ENCODE results near the gene KIAA0040. TPM values are rescaled to one million over a fixed set of nuclear protein-coding genes. Genes with fewer than 3 reads are reported as not detected.

Gene KIAA0040
- total RNA-seq, 1 experiment from 2014 or later: 24.9 TPM

DNA sequence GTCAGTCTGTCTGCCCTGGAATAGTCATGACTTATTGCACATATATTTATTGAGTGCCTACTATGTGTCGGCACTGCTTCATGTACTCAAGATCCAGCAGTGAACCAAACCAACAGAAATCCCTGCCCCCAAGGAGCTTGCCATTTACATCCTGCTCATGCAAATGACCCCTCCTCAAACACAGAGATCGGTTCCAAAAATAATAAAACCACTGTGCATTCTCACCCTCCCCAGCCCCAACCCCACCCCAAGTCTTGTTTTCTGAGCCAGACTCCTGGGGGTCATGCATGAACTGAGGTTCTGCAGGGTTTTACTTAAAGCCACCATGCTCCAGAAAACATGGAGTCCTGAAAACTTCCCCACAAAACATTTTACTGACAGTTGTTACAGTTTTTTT is 61.9 kb downstream of the KIAA0040 start:
- H3K4me1 Mint-ChIP-seq (ENCODE audit: low read depth, unreplicated experiment): no peaks in the 10 kb centered on the region
- ChIA-PET CTCF (no interaction called here), POLR2A (no interaction called here)
- Histone ChIP-seq H3K27me3 (replicated peaks; ENCODE audit: control insufficient read depth, insufficient read depth, low read length) (no peaks in the 10 kb centered on the region), H3K4me3 (ENCODE audit: low read depth, low read length) (no peak overlapping the region), H3K4me1 (peaks cover 9% of the 10 kb centered on the region), H3K9me3 (no peaks in the 10 kb centered on the region), H3K36me3 (ENCODE audit: control insufficient read depth, insufficient read depth, low read length) (no peaks in the 10 kb centered on the region)
- H3K27me3 Mint-ChIP-seq (ENCODE audit: insufficient read depth, unreplicated experiment): peaks cover 6% of the 10 kb centered on the region
- BruUV-seq (replicated peaks): no TSS peak
- H3K27ac Mint-ChIP-seq (ENCODE audit: unreplicated experiment): no peak overlapping the region
- no peak for DNase-seq
- no peak overlapping the region for H3K4me3 Mint-ChIP-seq (ENCODE audit: unreplicated experiment)
- no peaks in the 10 kb centered on the region for H3K36me3 Mint-ChIP-seq (ENCODE audit: insufficient read depth, unreplicated experiment)
- no peaks in the 10 kb centered on the region for H3K9me3 Mint-ChIP-seq (ENCODE audit: unreplicated experiment)
- TF ChIP-seq, protein P1, sequence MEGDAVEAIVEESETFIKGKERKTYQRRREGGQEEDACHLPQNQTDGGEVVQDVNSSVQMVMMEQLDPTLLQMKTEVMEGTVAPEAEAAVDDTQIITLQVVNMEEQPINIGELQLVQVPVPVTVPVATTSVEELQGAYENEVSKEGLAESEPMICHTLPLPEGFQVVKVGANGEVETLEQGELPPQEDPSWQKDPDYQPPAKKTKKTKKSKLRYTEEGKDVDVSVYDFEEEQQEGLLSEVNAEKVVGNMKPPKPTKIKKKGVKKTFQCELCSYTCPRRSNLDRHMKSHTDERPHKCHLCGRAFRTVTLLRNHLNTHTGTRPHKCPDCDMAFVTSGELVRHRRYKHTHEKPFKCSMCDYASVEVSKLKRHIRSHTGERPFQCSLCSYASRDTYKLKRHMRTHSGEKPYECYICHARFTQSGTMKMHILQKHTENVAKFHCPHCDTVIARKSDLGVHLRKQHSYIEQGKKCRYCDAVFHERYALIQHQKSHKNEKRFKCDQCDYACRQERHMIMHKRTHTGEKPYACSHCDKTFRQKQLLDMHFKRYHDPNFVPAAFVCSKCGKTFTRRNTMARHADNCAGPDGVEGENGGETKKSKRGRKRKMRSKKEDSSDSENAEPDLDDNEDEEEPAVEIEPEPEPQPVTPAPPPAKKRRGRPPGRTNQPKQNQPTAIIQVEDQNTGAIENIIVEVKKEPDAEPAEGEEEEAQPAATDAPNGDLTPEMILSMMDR (IDR thresholded peaks at IDR 0.05; ENCODE audit: insufficient read depth in 1 of 2, low read depth in 1 of 2, low read length in 1 of 2, severe bottlenecking in 1 of 2, unreplicated experiment in 1 of 2): no peak
- intact Hi-C loops (cut with micrococcal nuclease; ENCODE audit: unreplicated experiment): no loop called here

DNA sequence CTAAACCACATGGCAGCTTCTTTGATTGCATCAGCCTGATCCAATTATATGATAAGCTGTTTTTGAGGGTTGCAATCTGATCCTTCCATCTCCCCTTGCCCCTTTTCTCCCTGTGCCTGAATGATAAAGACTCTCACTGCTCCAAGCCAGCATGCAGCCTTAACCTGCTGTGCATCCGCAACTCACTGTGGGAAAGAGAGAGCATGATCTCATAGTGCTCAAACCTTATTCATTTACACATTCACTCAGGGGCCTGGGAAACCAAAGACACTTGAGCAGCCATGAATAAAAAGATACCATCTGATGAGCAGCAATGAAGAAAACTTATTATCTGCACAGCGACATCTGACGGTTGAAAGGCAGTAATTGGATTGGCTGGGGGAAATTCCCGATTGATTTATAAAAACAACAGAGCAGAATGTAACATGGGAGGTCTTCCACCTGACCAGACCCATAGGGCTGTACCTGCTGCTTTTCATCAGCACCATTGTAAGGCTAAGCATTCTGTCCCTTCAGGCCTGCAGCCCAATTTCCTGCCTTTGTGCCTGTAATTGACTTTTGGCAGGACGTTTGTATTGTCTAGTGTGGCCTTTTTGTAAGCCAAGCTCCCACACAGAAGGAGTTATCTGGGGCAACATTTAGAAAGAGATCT is 62.5 kb downstream of the KIAA0040 start:
- BruUV-seq (replicated peaks): no TSS peak
- CTCF ChIA-PET: no interaction called here
- no peak for DNase-seq
- H3K4me3 Mint-ChIP-seq (ENCODE audit: unreplicated experiment): no peak overlapping the region
- POLR2A ChIA-PET: no interaction called here
- H3K27ac Mint-ChIP-seq (ENCODE audit: unreplicated experiment): no peak overlapping the region
- H3K9me3 Mint-ChIP-seq (ENCODE audit: unreplicated experiment): no peaks in the 10 kb centered on the region
- H3K36me3 Mint-ChIP-seq (ENCODE audit: insufficient read depth, unreplicated experiment): no peaks in the 10 kb centered on the region
- TF ChIP-seq, protein P1 (IDR thresholded peaks at IDR 0.05; ENCODE audit: insufficient read depth in 1 of 2, low read depth in 1 of 2, low read length in 1 of 2, severe bottlenecking in 1 of 2, unreplicated experiment in 1 of 2): no peak
- peaks cover 6% of the 10 kb centered on the region for H3K27me3 Mint-ChIP-seq (ENCODE audit: insufficient read depth, unreplicated experiment)
- Histone ChIP-seq H3K4me3 (ENCODE audit: low read depth, low read length) (no peak overlapping the region), H3K27me3 (replicated peaks; ENCODE audit: control insufficient read depth, insufficient read depth, low read length) (no peaks in the 10 kb centered on the region), H3K9me3 (no peaks in the 10 kb centered on the region), H3K36me3 (ENCODE audit: control insufficient read depth, insufficient read depth, low read length) (no peaks in the 10 kb centered on the region), H3K4me1 (peaks cover 9% of the 10 kb centered on the region)
- H3K4me1 Mint-ChIP-seq (ENCODE audit: low read depth, unreplicated experiment): no peaks in the 10 kb centered on the region
- intact Hi-C loops (cut with micrococcal nuclease; ENCODE audit: unreplicated experiment): no loop called here

DNA sequence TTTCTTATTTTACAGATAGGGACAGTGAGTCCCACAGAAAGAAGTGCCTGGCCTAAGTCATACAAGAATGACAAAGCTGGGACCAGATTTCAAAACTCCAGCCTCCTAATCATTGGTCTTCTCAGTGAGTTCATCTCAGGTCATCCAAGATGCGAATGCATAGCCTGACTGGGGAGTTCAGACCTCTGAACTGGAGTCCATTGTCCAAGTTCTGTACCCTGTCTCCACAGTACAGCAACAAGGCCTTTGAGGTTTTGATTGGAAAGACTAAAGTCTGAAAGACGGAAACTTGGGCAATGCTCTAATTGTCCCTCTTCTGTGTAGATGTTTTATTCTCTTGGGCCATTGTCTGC is 63.0 kb downstream of the KIAA0040 start:
- TF ChIP-seq, protein P1 (IDR thresholded peaks at IDR 0.05; ENCODE audit: insufficient read depth in 1 of 2, low read depth in 1 of 2, low read length in 1 of 2, severe bottlenecking in 1 of 2, unreplicated experiment in 1 of 2): no peak
- intact Hi-C loops (cut with micrococcal nuclease; ENCODE audit: unreplicated experiment): no loop called here

More for the DNA sequence above, 63.0 kb downstream of the KIAA0040 start:
- Histone ChIP-seq H3K4me1 (peaks cover 9% of the 10 kb centered on the region), H3K36me3 (ENCODE audit: control insufficient read depth, insufficient read depth, low read length) (no peaks in the 10 kb centered on the region), H3K9me3 (no peaks in the 10 kb centered on the region), H3K4me3 (ENCODE audit: low read depth, low read length) (no peak overlapping the region), H3K27me3 (replicated peaks; ENCODE audit: control insufficient read depth, insufficient read depth, low read length) (no peaks in the 10 kb centered on the region)
- CTCF ChIA-PET: no interaction called here
- Mint-ChIP-seq H3K4me3 (ENCODE audit: unreplicated experiment) (no peak overlapping the region), H3K27me3 (ENCODE audit: insufficient read depth, unreplicated experiment) (peaks cover 2% of the 10 kb centered on the region), H3K27ac (ENCODE audit: unreplicated experiment) (no peak overlapping the region), H3K36me3 (ENCODE audit: insufficient read depth, unreplicated experiment) (no peaks in the 10 kb centered on the region), H3K9me3 (ENCODE audit: unreplicated experiment) (no peaks in the 10 kb centered on the region), H3K4me1 (ENCODE audit: low read depth, unreplicated experiment) (no peaks in the 10 kb centered on the region)
- BruUV-seq (replicated peaks): no TSS peak
- POLR2A ChIA-PET: no interaction called here
- DNase-seq: no peak

All from Caco-2 (cell line).